CD4-positive, CD25-positive, alpha-beta regulatory T cell (primary cell): ENCODE data around the gene SH3D19. TPM values are rescaled to one million over a fixed set of nuclear protein-coding genes. Genes with fewer than 3 reads are reported as not detected.
A peak's percentile ranks its signal among the peaks of the same experiment; 100 is the strongest.
"Not testable (repeated sequence)": the region's sequence is repeated elsewhere in the genome, so short reads cannot be mapped to it uniquely, and the experiment has no call there.

ENCODE experiments used
- ATAC-seq, 2 donors: fragments of 150-1000 bp; cut with Tn5 transposase; one replicate each; pipeline ENCODE4 v1.10.0; 2021; ENCODE audit warnings: low read depth in 2 of 2, moderate number of reproducible peaks in 2 of 2, moderate library complexity in 1 of 2
- DNase-seq, 3 donors: peaks; one replicate each; pipeline versions ENCODE4 v3.0.0 to v3.0.0-alpha.2; 2012 to 2022; ENCODE audit warnings: mixed read lengths in 1 of 3
- H3K27ac ChIP-seq: one replicate; pipeline ENCODE4 v1.7.0; 2013; ENCODE audit warnings: mild to moderate bottlenecking, low read length; ENCODE audit not compliant: insufficient read depth, poor library complexity, severe bottlenecking
- H3K27me3 ChIP-seq: one replicate; pipeline ENCODE4 v1.7.0; 2013; ENCODE audit warnings: low read length; ENCODE audit not compliant: control insufficient read depth, insufficient read depth
- H3K36me3 ChIP-seq: one replicate; pipeline ENCODE4 v1.7.0; 2013; ENCODE audit warnings: mild to moderate bottlenecking, low read length, moderate library complexity; ENCODE audit not compliant: control insufficient read depth, insufficient read depth
- H3K4me1 ChIP-seq: 2 replicates; pipeline ENCODE4 v1.7.0; 2013; ENCODE audit warnings: mild to moderate bottlenecking, low read length; ENCODE audit not compliant: insufficient read depth, control insufficient read depth, poor library complexity, severe bottlenecking
- H3K4me3 ChIP-seq: one replicate; pipeline ENCODE4 v1.7.0; 2013; ENCODE audit warnings: low read depth, mild to moderate bottlenecking, low read length, moderate library complexity
- H3K9me3 ChIP-seq, 2 experiments: 1 replicate in 1 of 2; 2 replicates in 1 of 2; pipeline ENCODE4 v1.7.0; 2013; ENCODE audit warnings: low read length in 2 of 2, mild to moderate bottlenecking in 1 of 2, moderate library complexity in 1 of 2; ENCODE audit not compliant: control insufficient read depth in 2 of 2
- H3K27ac Mint-ChIP-seq, 3 donors: one replicate each; pipeline ENCODE4 v1.8.0; 2020 to 2022; ENCODE audit warnings: mild to moderate bottlenecking in 3 of 3, mixed read lengths in 3 of 3, moderate library complexity in 2 of 3
- H3K27me3 Mint-ChIP-seq: one replicate; pipeline ENCODE4 v1.8.0; 2022; ENCODE audit warnings: mild to moderate bottlenecking, mixed read lengths
- H3K36me3 Mint-ChIP-seq: one replicate; pipeline ENCODE4 v1.8.0; 2020; ENCODE audit warnings: mixed read lengths
- H3K4me1 Mint-ChIP-seq, 4 donors: one replicate each; pipeline ENCODE4 v1.8.0; 2020 to 2022; ENCODE audit warnings: mixed read lengths in 4 of 4, mild to moderate bottlenecking in 1 of 4
- H3K4me3 Mint-ChIP-seq, 4 donors: one replicate each; pipeline ENCODE4 v1.8.0; 2020 to 2022; ENCODE audit warnings: mild to moderate bottlenecking in 4 of 4, mixed read lengths in 4 of 4, moderate library complexity in 3 of 4
- H3K9me3 Mint-ChIP-seq, 7 donors: one replicate each; pipeline ENCODE4 v1.8.0; 2020 to 2022; ENCODE audit warnings: mixed read lengths in 7 of 7, mild to moderate bottlenecking in 3 of 7, moderate library complexity in 2 of 7
- polyA plus RNA-seq, 4 donors: library from polyadenylated mRNA; unstranded; fragments of 300-500 nt; fragmentation: Illumina TruSeq; gene quantifications; one replicate each; pipeline ENCODE4 v1.2.3, GENCODE V29; 2021
- total RNA-seq: library from RNA; stranded (reverse); gene quantifications from one replicate; pipeline ENCODE4 v1.2.3, GENCODE V29; 2022

The SH3D19 gene
- total and polyA plus RNA-seq, 5 donors from 2014 or later = 0.37 to 2.4 (median 0.83) TPM; not detected in 1

DNA sequence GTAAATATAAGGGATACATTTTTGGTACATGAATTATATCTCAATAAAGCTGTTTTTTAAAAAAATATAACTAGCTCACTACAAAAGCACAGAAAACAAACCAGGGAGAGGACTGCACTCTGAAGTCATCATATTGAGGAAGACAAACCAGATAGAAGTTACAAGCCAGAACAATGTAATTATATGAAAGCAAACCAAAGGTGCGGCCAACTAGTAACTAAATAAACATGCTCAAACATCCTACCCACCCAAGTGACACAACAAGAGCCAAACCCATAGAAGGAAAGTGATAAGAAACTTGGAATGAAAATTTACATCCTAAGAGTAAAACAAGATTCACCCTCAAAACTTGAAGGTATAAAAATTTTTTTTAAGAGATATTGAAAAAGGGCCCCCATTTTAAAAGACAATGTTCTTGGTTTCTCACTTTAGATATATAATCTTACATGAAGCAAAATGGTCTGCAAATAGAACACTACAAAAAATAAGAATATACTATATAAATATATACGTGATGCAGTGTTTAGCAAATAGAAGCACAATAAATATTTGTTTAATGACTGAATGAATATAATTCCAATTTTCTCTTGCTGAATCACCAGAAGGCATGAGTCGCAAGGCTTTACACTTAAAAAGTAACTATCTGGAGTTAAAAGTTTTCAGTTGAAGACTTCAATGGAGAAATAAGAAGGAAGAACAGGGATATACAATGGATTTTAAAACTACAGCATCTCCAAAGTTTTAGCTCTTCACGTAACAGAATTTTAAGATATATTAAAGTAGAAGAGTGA lies 4.0 kb upstream of the SH3D19 start:
- H3K9me3 Mint-ChIP-seq = peaks cover 0 to 6% (median 4%) of the 10 kb centered on the region in 7 donors
- H3K27me3 Mint-ChIP-seq = peaks cover 30% of the 10 kb centered on the region
- no peak overlapping the region for H3K4me3 ChIP-seq
- H3K4me1 ChIP-seq = peaks cover 4% of the 10 kb centered on the region
- H3K4me3 Mint-ChIP-seq = no peak overlapping the region
- peaks cover 0 to 12% (median 3%) of the 10 kb centered on the region in 4 donors for H3K4me1 Mint-ChIP-seq
- peaks cover 4% of the 10 kb centered on the region for H3K36me3 Mint-ChIP-seq
- no peaks in the 10 kb centered on the region for H3K36me3 ChIP-seq
- H3K27ac ChIP-seq = no peak overlapping the region
- ATAC-seq = no peak
- no peak for DNase-seq
- H3K27ac Mint-ChIP-seq = no peak overlapping the region
- H3K27me3 ChIP-seq = peaks cover 7% of the 10 kb centered on the region
- H3K9me3 ChIP-seq = no peaks in the 10 kb centered on the region

DNA sequence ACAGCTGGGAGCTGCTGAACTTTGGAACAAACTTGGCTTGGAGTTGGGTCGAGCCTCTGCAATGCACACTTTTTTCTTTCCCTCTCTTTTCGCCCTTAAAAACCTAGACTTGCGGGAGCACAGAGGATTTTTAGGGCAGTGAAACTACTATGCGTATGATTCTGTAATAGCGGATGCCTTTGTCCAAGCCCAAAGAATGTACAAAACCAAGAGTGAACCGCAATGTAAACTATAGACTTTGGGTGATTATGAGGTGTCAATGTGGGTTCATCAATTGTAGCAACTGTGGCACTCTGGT lies 493 bp upstream of the SH3D19 start:
- Histone ChIP-seq H3K4me1 (peaks cover 4% of the 10 kb centered on the region), H3K4me3 (no peak overlapping the region), H3K27ac (no peak overlapping the region), H3K27me3 (peaks cover 17% of the 10 kb centered on the region), H3K9me3 (no peaks in the 10 kb centered on the region), H3K36me3 (no peaks in the 10 kb centered on the region)
- DNase-seq (no peak), ATAC-seq (no peak)
- H3K9me3 Mint-ChIP-seq = peaks cover 0 to 6% (median 0%) of the 10 kb centered on the region in 7 donors
- H3K36me3 Mint-ChIP-seq = peaks cover 4% of the 10 kb centered on the region
- peaks cover 0 to 17% (median 6%) of the 10 kb centered on the region in 4 donors for H3K4me1 Mint-ChIP-seq
- H3K27me3 Mint-ChIP-seq = peaks cover 55% of the 10 kb centered on the region
- peak overlapping the region in 1 of 4 donors; percentile 72 for H3K4me3 Mint-ChIP-seq
- no peak overlapping the region for H3K27ac Mint-ChIP-seq

DNA sequence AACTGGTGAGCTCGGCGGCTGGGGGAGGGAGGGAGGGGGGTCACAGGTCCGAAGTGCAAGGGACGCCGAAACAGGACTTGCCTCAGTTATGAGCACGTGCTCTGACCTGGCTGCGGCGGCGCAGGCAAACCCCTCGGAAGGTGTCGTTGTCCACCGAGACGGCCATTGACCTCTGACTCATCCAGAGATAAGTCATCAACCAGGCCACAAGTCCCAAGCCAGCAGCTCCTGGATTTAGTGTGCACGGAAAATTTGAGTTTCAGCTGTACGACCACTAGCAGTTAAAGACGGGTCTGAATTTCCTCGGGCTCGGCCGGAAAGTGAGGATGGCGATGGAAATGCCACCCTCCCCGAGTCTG lies 674 bp downstream of the SH3D19 start:
- H3K36me3 ChIP-seq = no peaks in the 10 kb centered on the region
- H3K27me3 ChIP-seq = peaks cover 17% of the 10 kb centered on the region
- H3K27ac ChIP-seq = no peak overlapping the region
- no peak for DNase-seq
- peaks cover 0 to 6% (median 0%) of the 10 kb centered on the region in 7 donors for H3K9me3 Mint-ChIP-seq
- no peak overlapping the region for H3K27ac Mint-ChIP-seq
- H3K27me3 Mint-ChIP-seq = peaks cover 62% of the 10 kb centered on the region
- no peaks in the 10 kb centered on the region for H3K9me3 ChIP-seq
- H3K4me1 ChIP-seq = peaks cover 4% of the 10 kb centered on the region
- peaks cover 4% of the 10 kb centered on the region for H3K36me3 Mint-ChIP-seq
- no peak overlapping the region for H3K4me3 ChIP-seq
- H3K4me1 Mint-ChIP-seq = peaks cover 0 to 17% (median 6%) of the 10 kb centered on the region in 4 donors
- H3K4me3 Mint-ChIP-seq = peak overlapping the region in 1 of 4 donors; percentile 50
- no peak for ATAC-seq

DNA sequence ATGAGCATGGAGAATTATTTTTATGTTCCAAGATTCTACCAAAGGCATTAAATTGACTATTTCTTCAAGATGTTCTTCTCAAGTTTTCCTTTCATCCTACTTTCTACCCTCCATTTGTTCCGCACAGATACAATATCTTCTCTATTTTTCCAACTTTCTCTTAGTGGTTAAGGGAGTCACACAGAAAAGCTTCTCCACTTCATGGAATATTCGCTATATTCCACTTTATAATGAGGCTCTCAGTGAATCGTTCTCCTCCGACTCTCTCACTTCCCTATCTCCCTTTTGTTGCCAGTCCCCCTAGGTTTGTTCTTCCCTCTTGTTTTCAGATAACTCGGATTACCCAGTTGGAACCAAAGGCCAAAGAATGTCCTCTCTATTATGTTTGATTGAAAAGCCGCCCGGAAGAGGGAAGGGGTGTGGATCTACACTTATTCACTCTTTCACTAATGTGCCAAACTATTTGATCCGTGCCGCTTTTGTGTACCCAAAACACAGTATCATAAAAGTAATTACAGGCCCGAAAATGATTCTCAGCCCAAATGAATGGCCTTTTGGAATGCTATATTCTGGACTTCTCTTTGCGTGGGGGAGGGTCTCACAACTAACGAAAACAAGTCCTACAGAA lies 1.2 kb downstream of the SH3D19 start:
- ATAC-seq (no peak), DNase-seq (no peak)
- Mint-ChIP-seq H3K27me3 (peaks cover 62% of the 10 kb centered on the region), H3K4me1 (peaks cover 0 to 17% (median 6%) of the 10 kb centered on the region in 4 donors), H3K9me3 (peaks cover 0 to 7% (median 0%) of the 10 kb centered on the region in 7 donors), H3K36me3 (peaks cover 4% of the 10 kb centered on the region), H3K27ac (no peak overlapping the region), H3K4me3 (peak overlapping the region in 1 of 4 donors; percentile 2)
- Histone ChIP-seq H3K4me1 (peaks cover 4% of the 10 kb centered on the region), H3K27me3 (peaks cover 17% of the 10 kb centered on the region), H3K4me3 (no peak overlapping the region), H3K27ac (no peak overlapping the region), H3K36me3 (no peaks in the 10 kb centered on the region), H3K9me3 (no peaks in the 10 kb centered on the region)

DNA sequence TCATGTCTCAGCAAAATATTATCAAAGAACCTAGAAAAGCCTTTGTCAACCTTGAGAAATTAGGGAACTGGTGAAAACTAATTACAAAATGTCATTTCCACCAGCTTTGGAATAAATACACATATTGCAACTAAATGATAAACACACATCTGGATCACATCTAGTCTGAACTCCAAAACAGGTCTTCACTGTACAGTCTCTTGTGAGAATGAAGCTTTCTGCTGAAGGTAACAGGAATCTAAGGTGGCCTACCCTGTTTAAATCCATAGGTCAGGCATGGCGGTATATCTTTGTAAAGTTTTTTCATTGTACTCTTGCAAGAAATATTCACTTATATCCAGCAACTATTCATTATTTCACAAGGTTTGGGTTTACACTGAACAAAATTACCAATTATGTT lies 1.7 kb downstream of the SH3D19 start:
- Histone ChIP-seq H3K4me1 (peaks cover 4% of the 10 kb centered on the region), H3K27me3 (peaks cover 17% of the 10 kb centered on the region), H3K9me3 (no peaks in the 10 kb centered on the region), H3K4me3 (no peak overlapping the region), H3K27ac (no peak overlapping the region), H3K36me3 (no peaks in the 10 kb centered on the region)
- no peak overlapping the region for H3K4me3 Mint-ChIP-seq
- ATAC-seq (no peak), DNase-seq (no peak)
- H3K4me1 Mint-ChIP-seq = peaks cover 0 to 17% (median 6%) of the 10 kb centered on the region in 4 donors
- H3K9me3 Mint-ChIP-seq = peaks cover 0 to 7% (median 0%) of the 10 kb centered on the region in 7 donors
- peaks cover 57% of the 10 kb centered on the region for H3K27me3 Mint-ChIP-seq
- H3K27ac Mint-ChIP-seq = no peak overlapping the region
- peaks cover 4% of the 10 kb centered on the region for H3K36me3 Mint-ChIP-seq

DNA sequence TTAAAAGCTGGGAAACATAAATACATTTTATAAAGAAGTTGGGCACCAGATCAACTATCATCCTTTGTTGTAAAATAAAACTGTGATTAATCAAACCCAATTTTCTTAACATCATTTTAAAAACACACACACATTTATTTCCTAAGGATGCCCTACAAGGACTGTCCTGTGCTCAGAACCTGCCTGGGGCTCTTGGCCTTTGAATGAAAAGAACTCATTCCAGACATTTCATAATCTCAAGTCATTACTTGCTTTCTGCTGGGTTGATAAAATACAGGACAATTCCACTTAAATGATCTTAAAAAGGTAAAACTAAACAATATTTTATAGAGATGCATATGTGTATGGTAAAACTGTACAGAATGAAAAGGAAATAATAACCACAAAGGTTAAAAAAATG lies 2.8 kb downstream of the SH3D19 start:
- peaks cover 0 to 7% (median 0%) of the 10 kb centered on the region in 7 donors for H3K9me3 Mint-ChIP-seq
- H3K4me3 ChIP-seq = no peak overlapping the region
- H3K27me3 ChIP-seq = peaks cover 17% of the 10 kb centered on the region
- no peak overlapping the region for H3K27ac Mint-ChIP-seq
- no peak overlapping the region for H3K27ac ChIP-seq
- H3K9me3 ChIP-seq = no peaks in the 10 kb centered on the region
- ATAC-seq = no peak
- H3K36me3 Mint-ChIP-seq = peaks cover 4% of the 10 kb centered on the region
- H3K4me1 Mint-ChIP-seq = peaks cover 0 to 17% (median 6%) of the 10 kb centered on the region in 4 donors
- H3K4me3 Mint-ChIP-seq = no peak overlapping the region
- H3K27me3 Mint-ChIP-seq = peaks cover 50% of the 10 kb centered on the region
- H3K4me1 ChIP-seq = peaks cover 4% of the 10 kb centered on the region
- no peak for DNase-seq
- H3K36me3 ChIP-seq = no peaks in the 10 kb centered on the region

DNA sequence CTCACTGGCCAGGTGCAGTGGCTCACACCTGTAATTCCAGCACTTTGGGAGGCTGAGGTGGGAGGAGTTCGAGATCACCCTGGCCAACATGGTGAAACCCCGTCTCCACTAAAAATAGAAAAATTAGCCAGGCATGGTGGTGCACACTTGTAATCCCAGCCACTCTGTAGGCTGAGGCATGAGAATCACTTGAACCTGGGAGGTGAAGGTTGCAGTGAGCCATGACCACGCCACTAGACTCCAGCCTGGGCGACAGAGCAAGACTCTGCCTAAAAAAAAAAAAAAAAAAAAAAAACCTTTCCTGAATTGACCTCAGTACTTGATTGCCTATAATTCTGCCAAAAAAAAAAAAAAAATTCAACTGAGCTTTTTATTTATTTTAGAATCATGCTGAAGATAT lies 3.2 kb downstream of the SH3D19 start:
- peaks cover 0 to 17% (median 6%) of the 10 kb centered on the region in 4 donors for H3K4me1 Mint-ChIP-seq
- not testable (repeated sequence) for H3K36me3 Mint-ChIP-seq, H3K4me3 Mint-ChIP-seq, H3K27ac ChIP-seq, H3K9me3 Mint-ChIP-seq, H3K27ac Mint-ChIP-seq, H3K9me3 ChIP-seq, H3K4me3 ChIP-seq, H3K4me1 ChIP-seq, H3K36me3 ChIP-seq, ATAC-seq, DNase-seq
- H3K27me3 ChIP-seq = peaks cover 17% of the 10 kb centered on the region
- peaks cover 49% of the 10 kb centered on the region for H3K27me3 Mint-ChIP-seq
